ENCODE data around the gene VHLL. TPM values are rescaled to one million over a fixed set of nuclear protein-coding genes. Genes with fewer than 3 reads are reported as not detected.

The VHLL gene
- total RNA-seq, 1 experiment from 2014 or later: not detected

GRCh38 chr1:156303241-156303640, 4.1 kb upstream of the VHLL start:
- DNase-seq: no peak
- Histone ChIP-seq H2BK120ac (ENCODE audit: low read depth, low read length, poor library complexity, severe bottlenecking) (no peak overlapping the region), H4K20me1 (ENCODE audit: control insufficient read depth, insufficient read depth, insufficient read length) (no peaks in the 10 kb centered on the region), H3K79me2 (ENCODE audit: insufficient read depth, low read length) (no peaks in the 10 kb centered on the region), H3K14ac (ENCODE audit: insufficient read depth, low read length) (no peak overlapping the region), H3K4me1 (ENCODE audit: insufficient read depth, low read length) (no peaks in the 10 kb centered on the region), H2BK12ac (ENCODE audit: insufficient read length, low read depth, low read length) (no peak overlapping the region), H4K5ac (ENCODE audit: insufficient read length, low read depth, low read length) (no peak overlapping the region), H3K9ac (ENCODE audit: extremely low read depth, insufficient read length, low read length) (no peak overlapping the region), H2BK5ac (ENCODE audit: insufficient read length, low read length) (no peak overlapping the region), H3K56ac (ENCODE audit: insufficient read length, low read depth, low read length) (no peak overlapping the region), H4K91ac (ENCODE audit: insufficient read length, low read depth, low read length) (no peak overlapping the region), H4K8ac (replicated peaks; ENCODE audit: insufficient read length, low read depth, low read length) (no peak overlapping the region), H3K23ac (ENCODE audit: insufficient read length, low read depth, low read length) (no peak overlapping the region), H2AK5ac (ENCODE audit: insufficient read length, low read length) (no peak overlapping the region), H3K23me2 (ENCODE audit: insufficient read length, low read depth, low read length, poor library complexity, severe bottlenecking) (no peaks in the 10 kb centered on the region), H3K4ac (ENCODE audit: low read depth, low read length) (no peak overlapping the region), H2AFZ (ENCODE audit: low read length) (no peak overlapping the region), H2BK20ac (ENCODE audit: low read depth, low read length, poor library complexity, severe bottlenecking) (no peak overlapping the region), H2BK15ac (ENCODE audit: low read depth, low read length) (no peak overlapping the region), H3T11ph (ENCODE audit: low read length) (no peak overlapping the region), H3K27ac (ENCODE audit: insufficient read length, low read depth, low read length) (no peak overlapping the region), H3K4me2 (ENCODE audit: insufficient read depth, insufficient read length, low read length) (no peak overlapping the region), H3K27me3 (ENCODE audit: insufficient read depth, low read length) (no peaks in the 10 kb centered on the region), H3K18ac (ENCODE audit: insufficient read length, low read depth, low read length) (no peak overlapping the region), H3K9me3 (ENCODE audit: control insufficient read depth, low read depth, low read length) (no peaks in the 10 kb centered on the region), H3K79me1 (ENCODE audit: insufficient read depth, low read depth, low read length, poor library complexity, severe bottlenecking) (no peaks in the 10 kb centered on the region)
- peaks cover 2% of the 10 kb centered on the region in 2 experiments; a peak in 1 of 4 replicates for H3K4me1 Mint-ChIP-seq
- H3K4me3 Mint-ChIP-seq: no peak overlapping the region
- WGBS (ENCODE audit: extremely low coverage, insufficient read length, low lambda C conversion rate): no CpG with 5 or more reads among the region's 4 CpGs
- peaks cover 6 to 38% (median 20%) of the 10 kb centered on the region in 3 experiments; a peak in 6 of 7 replicates for H3K36me3 Mint-ChIP-seq (ENCODE audit: insufficient read depth in 1 of 3, low read depth in 3 of 3)
- H3K9me3 Mint-ChIP-seq: no peaks in the 10 kb centered on the region; a peak in 1 of 5 replicates
- H3K27ac Mint-ChIP-seq: no peak overlapping the region
- peaks cover 2% of the 10 kb centered on the region for H3K27me3 Mint-ChIP-seq (ENCODE audit: low read depth)
- no peak for TF ChIP-seq CTCF (conservative IDR thresholded peaks at IDR 0.05)
